Measurements from ENCODE around the gene NEGR1. TPM values are rescaled to one million over a fixed set of nuclear protein-coding genes. Genes with fewer than 3 reads are reported as not detected.
A peak's percentile ranks its signal among the peaks of the same experiment; 100 is the strongest.

Gene NEGR1
- total and polyA plus RNA-seq, 11 donors, result 1.7 to 11.3 (median 6.8) TPM

DNA sequence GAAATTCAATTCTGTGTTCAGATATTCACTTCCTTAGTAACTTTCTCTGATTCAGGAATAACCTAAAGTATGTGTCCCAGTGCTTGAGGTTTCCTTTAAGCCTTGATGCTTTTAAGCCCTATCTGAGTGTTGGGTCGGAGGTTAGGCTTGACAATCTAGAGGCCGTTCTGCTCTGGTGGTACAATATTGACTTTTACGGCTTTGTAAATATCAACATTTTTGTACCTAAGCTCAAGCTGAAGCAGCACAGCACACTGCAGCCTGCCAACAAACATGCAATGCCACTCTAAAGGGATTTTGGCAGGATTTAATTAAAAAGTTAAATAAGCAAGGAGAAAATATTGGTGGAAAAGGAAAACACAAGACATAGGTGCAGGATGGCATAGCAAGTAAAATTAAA is 279.2 kb downstream of the NEGR1 start:
- intact Hi-C loops (cut with DNase I), result no loop called here
- Histone ChIP-seq H3K4me1 (peaks cover 0 to 9% (median 0%) of the 10 kb centered on the region in 12 donors), H3K27ac (no peak overlapping the region), H3K4me3 (no peak overlapping the region), H3K36me3 (no peaks in the 10 kb centered on the region), H3K9me3 (no peaks in the 10 kb centered on the region), H3K27me3 (no peaks in the 10 kb centered on the region)
- no peak for DNase-seq
- TF ChIP-seq, protein P1, sequence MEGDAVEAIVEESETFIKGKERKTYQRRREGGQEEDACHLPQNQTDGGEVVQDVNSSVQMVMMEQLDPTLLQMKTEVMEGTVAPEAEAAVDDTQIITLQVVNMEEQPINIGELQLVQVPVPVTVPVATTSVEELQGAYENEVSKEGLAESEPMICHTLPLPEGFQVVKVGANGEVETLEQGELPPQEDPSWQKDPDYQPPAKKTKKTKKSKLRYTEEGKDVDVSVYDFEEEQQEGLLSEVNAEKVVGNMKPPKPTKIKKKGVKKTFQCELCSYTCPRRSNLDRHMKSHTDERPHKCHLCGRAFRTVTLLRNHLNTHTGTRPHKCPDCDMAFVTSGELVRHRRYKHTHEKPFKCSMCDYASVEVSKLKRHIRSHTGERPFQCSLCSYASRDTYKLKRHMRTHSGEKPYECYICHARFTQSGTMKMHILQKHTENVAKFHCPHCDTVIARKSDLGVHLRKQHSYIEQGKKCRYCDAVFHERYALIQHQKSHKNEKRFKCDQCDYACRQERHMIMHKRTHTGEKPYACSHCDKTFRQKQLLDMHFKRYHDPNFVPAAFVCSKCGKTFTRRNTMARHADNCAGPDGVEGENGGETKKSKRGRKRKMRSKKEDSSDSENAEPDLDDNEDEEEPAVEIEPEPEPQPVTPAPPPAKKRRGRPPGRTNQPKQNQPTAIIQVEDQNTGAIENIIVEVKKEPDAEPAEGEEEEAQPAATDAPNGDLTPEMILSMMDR (IDR thresholded peaks at IDR 0.05), result no peak
- TF ChIP-seq POLR2A (IDR thresholded peaks at IDR 0.05), result no peak
- WGBS, 4 donors, result 75 to 84% (median 78%) methylated on average over 3 of the region's 3 CpGs
- no peak for ATAC-seq

DNA sequence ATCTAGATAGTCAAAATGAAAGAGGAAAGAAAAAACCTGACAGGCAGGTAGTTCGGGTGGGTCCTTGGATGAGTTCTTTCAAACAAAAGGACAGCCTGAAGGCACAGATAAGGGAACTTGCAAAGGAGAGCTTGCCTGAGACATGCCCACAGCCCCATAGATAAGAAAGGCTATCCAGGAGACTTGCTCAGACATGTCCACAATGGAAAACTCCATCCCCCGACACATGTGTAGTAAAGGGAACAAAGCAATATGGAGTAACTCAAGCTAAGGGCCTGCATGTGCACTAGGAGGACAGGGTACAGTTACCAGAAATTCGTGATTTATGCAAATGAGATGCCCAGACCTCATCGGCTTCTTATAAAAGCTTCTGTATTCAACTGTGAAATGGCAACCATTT is 281.5 kb downstream of the NEGR1 start:
- intact Hi-C loops (cut with DNase I), result no loop called here
- Histone ChIP-seq H3K4me1 (no peaks in the 10 kb centered on the region), H3K27ac (no peak overlapping the region), H3K4me3 (no peak overlapping the region), H3K9me3 (no peaks in the 10 kb centered on the region), H3K27me3 (no peaks in the 10 kb centered on the region), H3K36me3 (no peaks in the 10 kb centered on the region)
- no peak for TF ChIP-seq POLR2A (IDR thresholded peaks at IDR 0.05)
- TF ChIP-seq, protein P1 (IDR thresholded peaks at IDR 0.05), result no peak
- ATAC-seq (no peak), DNase-seq (no peak)
- 81 to 83% (median 82%) methylated on average over 4 of the region's 4 CpGs for WGBS, 4 donors

DNA sequence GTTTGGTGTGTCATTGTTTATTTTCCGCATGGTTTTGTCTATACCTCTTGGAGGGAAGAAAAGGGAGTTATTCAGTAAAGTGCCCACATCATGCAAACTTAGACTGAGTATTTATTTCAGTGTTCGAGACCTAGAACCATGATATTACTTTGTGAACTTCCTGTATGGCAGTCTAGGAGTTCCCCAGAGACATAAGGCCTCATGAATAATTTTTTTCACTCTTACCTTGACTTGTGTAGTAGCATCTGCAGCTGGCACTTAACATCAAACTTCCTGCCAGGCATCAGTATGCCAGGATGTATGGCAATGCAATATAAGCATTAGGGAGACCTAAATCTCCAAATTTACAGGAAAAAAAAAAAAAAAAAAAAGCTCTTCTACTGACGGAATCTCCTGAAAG is 287.7 kb downstream of the NEGR1 start:
- TF ChIP-seq, protein P1 (IDR thresholded peaks at IDR 0.05), result no peak
- TF ChIP-seq POLR2A (IDR thresholded peaks at IDR 0.05), result no peak
- no peak overlapping the region for H3K4me3 ChIP-seq
- no peaks in the 10 kb centered on the region for H3K4me1 ChIP-seq
- DNase-seq (no peak), ATAC-seq (no peak)
- WGBS, 4 donors, result 80 to 85% (median 84%) methylated on average over 3 of the region's 3 CpGs
- no peaks in the 10 kb centered on the region for H3K9me3 ChIP-seq
- H3K27me3 ChIP-seq, result no peaks in the 10 kb centered on the region
- H3K36me3 ChIP-seq, result no peaks in the 10 kb centered on the region
- intact Hi-C loops (cut with DNase I), result no loop called here
- no peak overlapping the region for H3K27ac ChIP-seq

DNA sequence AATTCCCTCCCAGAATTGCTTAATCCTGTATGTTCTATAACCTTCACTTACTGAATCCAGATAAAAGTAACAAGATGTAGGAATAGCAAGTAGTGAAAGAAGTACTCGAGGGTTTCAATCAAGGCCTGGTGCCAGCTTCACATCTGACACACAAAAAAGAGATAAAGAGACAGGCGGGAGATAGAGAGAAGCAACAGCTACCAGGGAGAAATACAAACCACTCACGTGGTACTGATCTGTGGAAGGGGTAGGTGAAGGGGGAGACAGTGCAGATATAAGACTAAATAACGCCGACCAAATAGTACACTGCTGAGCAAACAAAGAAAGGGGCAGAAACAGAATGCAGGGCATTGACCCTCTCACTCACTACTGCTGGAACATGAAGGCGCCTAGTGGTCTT is 295.2 kb downstream of the NEGR1 start:
- H3K27ac ChIP-seq, result no peak overlapping the region
- peaks cover 0 to 9% (median 0%) of the 10 kb centered on the region in 12 donors for H3K4me1 ChIP-seq
- no peaks in the 10 kb centered on the region for H3K27me3 ChIP-seq
- H3K9me3 ChIP-seq, result no peaks in the 10 kb centered on the region
- peak in 2 of 4 donors; percentile 36 to 52 for ATAC-seq
- TF ChIP-seq, protein P1 (IDR thresholded peaks at IDR 0.05), result no peak
- no peak for TF ChIP-seq POLR2A (IDR thresholded peaks at IDR 0.05)
- WGBS, 4 donors, result 36 to 39% (median 37%) methylated on average over 6 of the region's 6 CpGs
- no peak overlapping the region for H3K4me3 ChIP-seq
- intact Hi-C loops (cut with DNase I), result no loop called here
- no peaks in the 10 kb centered on the region for H3K36me3 ChIP-seq
- DNase-seq, result no peak

Data from heart left ventricle (tissue), 16 donors.